HepG2 (cell line): ENCODE measurements around the gene VMO1. TPM values are rescaled to one million over a fixed set of nuclear protein-coding genes. Genes with fewer than 3 reads are reported as not detected.

Source experiments
- CREBL2 ChIP-seq: sonication (generic); formaldehyde crosslinking; IDR thresholded peaks from 2 replicates; pipeline ENCODE4 v1.8.1; 2023; ENCODE audit warnings: missing genetic modification reagents, mild to moderate bottlenecking, borderline replicate concordance
- FOXP1 ChIP-seq, 2 experiments: fragments of 450-650 bp in 1 of 2; IDR thresholded peaks; 2 replicates each; pipeline ENCODE4 v1.6.1; 2017 to 2018; ENCODE audit warnings: antibody characterized with exemption in 1 of 2
- FOXP4 ChIP-seq: sonication (generic); formaldehyde crosslinking; IDR thresholded peaks from 2 replicates; pipeline ENCODE4 v1.4.0; 2020; ENCODE audit warnings: missing genetic modification reagents
- GPBP1L1 ChIP-seq: sonication (generic); formaldehyde crosslinking; IDR thresholded peaks from 2 replicates; pipeline ENCODE4 v1.5.0; 2020; ENCODE audit warnings: mild to moderate bottlenecking, missing genetic modification reagents
- HOXA3 ChIP-seq: sonication (generic); formaldehyde crosslinking; IDR thresholded peaks from 2 replicates; pipeline ENCODE4 v1.5.0; 2020; ENCODE audit warnings: missing genetic modification reagents
- MLXIP ChIP-seq: sonication (generic); formaldehyde crosslinking; IDR thresholded peaks from 2 replicates; pipeline ENCODE4 v1.9.0; 2021; ENCODE audit warnings: missing genetic modification reagents, borderline replicate concordance
- MXD4 ChIP-seq: IDR thresholded peaks from 2 replicates; pipeline ENCODE4 v1.6.1; 2016; ENCODE audit warnings: mild to moderate bottlenecking, missing biosample characterization, missing genetic modification reagents
- POLR2A ChIP-seq, 2 experiments: IDR thresholded peaks; 2 replicates each; pipeline ENCODE4 v1.6.1; 2011; ENCODE audit warnings: low read depth in 2 of 2, low read length in 2 of 2, mild to moderate bottlenecking in 1 of 2, moderate library complexity in 1 of 2; ENCODE audit not compliant: insufficient read depth in 1 of 2
- RNF2 ChIP-seq: fragments of 450-650 bp; conservative IDR thresholded peaks from 2 replicates; pipeline ENCODE4 v1.6.1; 2016; ENCODE audit warnings: low read depth
- SMC3 ChIP-seq: IDR thresholded peaks from 2 replicates; pipeline ENCODE4 v1.6.1; 2011; ENCODE audit warnings: low read length, improper control_type of control experiment
- STAT6 ChIP-seq: sonication (generic); formaldehyde crosslinking; IDR thresholded peaks from 2 replicates; pipeline ENCODE4 v1.4.0; 2020; ENCODE audit warnings: missing genetic modification reagents, mild to moderate bottlenecking, borderline replicate concordance
- TBX3 ChIP-seq: fragments of 450-650 bp; IDR thresholded peaks from 2 replicates; pipeline ENCODE4 v1.6.1; 2017; ENCODE audit warnings: antibody characterized with exemption, mild to moderate bottlenecking, inconsistent platforms, borderline replicate concordance
- TCF12 ChIP-seq, 2 experiments: fragments of 450-650 bp in 1 of 2; sonication (generic) in 1 of 2; formaldehyde crosslinking in 1 of 2; IDR thresholded peaks; 2 replicates each; pipeline versions ENCODE4 v1.6.1 to v1.8.0; 2017 to 2022; ENCODE audit warnings: antibody characterized with exemption in 1 of 2, mild to moderate bottlenecking in 1 of 2, missing genetic modification reagents in 1 of 2, moderate library complexity in 1 of 2
- THAP11 ChIP-seq: IDR thresholded peaks from 2 replicates; pipeline ENCODE4 v1.6.1; 2016; ENCODE audit warnings: missing biosample characterization, missing genetic modification reagents
- ZBTB20 ChIP-seq: sonication (generic); formaldehyde crosslinking; IDR thresholded peaks from 2 replicates; pipeline ENCODE4 v1.8.1; 2023; ENCODE audit warnings: missing genetic modification reagents, low read depth, mild to moderate bottlenecking, borderline replicate concordance
- ZNF263 ChIP-seq: sonication (generic); formaldehyde crosslinking; IDR thresholded peaks from 2 replicates; pipeline ENCODE4 v1.4.0; 2020; ENCODE audit warnings: missing genetic modification reagents
- ZNF33A ChIP-seq: sonication (generic); formaldehyde crosslinking; IDR thresholded peaks from 2 replicates; pipeline ENCODE4 v1.5.1; 2020; ENCODE audit warnings: missing genetic modification reagents, mild to moderate bottlenecking, moderate library complexity, borderline replicate concordance
- ZNF484 ChIP-seq: sonication (generic); formaldehyde crosslinking; IDR thresholded peaks from 2 replicates; pipeline ENCODE4 v1.5.1; 2020; ENCODE audit warnings: mild to moderate bottlenecking, low read depth, missing genetic modification reagents, borderline replicate concordance
- ZNF878 ChIP-seq: sonication (generic); formaldehyde crosslinking; IDR thresholded peaks from 2 replicates; pipeline ENCODE4 v1.8.1; 2023; ENCODE audit warnings: mild to moderate bottlenecking, missing genetic modification reagents, moderate library complexity
- ZSCAN20 ChIP-seq: sonication (generic); formaldehyde crosslinking; IDR thresholded peaks from 2 replicates; pipeline ENCODE4 v1.4.0; 2020; ENCODE audit warnings: missing genetic modification reagents, mild to moderate bottlenecking, borderline replicate concordance
- ZSCAN9 ChIP-seq: IDR thresholded peaks from 2 replicates; pipeline ENCODE4 v1.6.1; 2016; ENCODE audit warnings: borderline replicate concordance
- polyA plus RNA-seq, 8 experiments: library from polyadenylated mRNA; depleted of rRNA in 3 of 8; stranded (reverse) in 7 of 8; unstranded in 1 of 8; fragments of >200 nt; fragmentation: Illumina TruSeq in 4 of 8; extraction: Trizol in 4 of 8; gene quantifications; 2 replicates each; pipeline versions ENCODE4 v1.2.1 to v1.2.3, GENCODE V29; 2011 to 2016; ENCODE audit warnings: low read depth in 4 of 8, missing spikeins in 1 of 8, mixed read lengths in 1 of 8; ENCODE audit not compliant: insufficient read depth in 1 of 8
- total RNA-seq, 5 experiments: library from RNA; depleted of rRNA; stranded (reverse); fragments of >200 nt; fragmentation: Illumina TruSeq; extraction: Trizol; gene quantifications; 2 replicates each; pipeline ENCODE4 v1.2.3, GENCODE V29; 2016; ENCODE audit warnings: low read depth in 1 of 5

VMO1 gene
- total and polyA plus RNA-seq, 2 of the 13 experiments (the other 11 are each of a cell fraction or from before 2014, with no cell fraction given) = not detected

GRCh38 chr17:4788159-4788806 is 2.1 kb upstream of the VMO1 start (continued):
- no peak for TF ChIP-seq CREBL2
- no peak for TF ChIP-seq GPBP1L1 (CRISPR knock-in tag)
- TF ChIP-seq FOXP4 (CRISPR knock-in tag) = no peak
- TF ChIP-seq MXD4 (CRISPR knock-in tag) = no peak
- TF ChIP-seq ZNF484 (CRISPR knock-in tag) = no peak
- no peak for TF ChIP-seq RNF2
- no peak for TF ChIP-seq TCF12 (IDR thresholded peaks at IDR 0.05)
- TF ChIP-seq TCF12 (CRISPR knock-in tag; IDR thresholded peaks at IDR 0.05) = no peak
- no peak for TF ChIP-seq ZSCAN9 (CRISPR knock-in tag)
- 0 out of 2 replicates have a peak, but pooled peaks have one; percentile 51 for TF ChIP-seq STAT6 (CRISPR knock-in tag)
- TF ChIP-seq MLXIP = no peak
- TF ChIP-seq THAP11 (CRISPR knock-in tag) = no peak
- no peak for TF ChIP-seq ZNF33A (CRISPR knock-in tag)
- no peak for TF ChIP-seq ZSCAN20 (CRISPR knock-in tag)
- no peak for TF ChIP-seq SMC3
- no peak for TF ChIP-seq POLR2A (IDR thresholded peaks at IDR 0.05; ENCODE audit: insufficient read depth in 1 of 2, low read depth in 2 of 2, low read length in 2 of 2)
- 0 out of 2 replicates have a peak, but pooled peaks have one; percentile 7 for TF ChIP-seq ZNF878 (CRISPR knock-in tag)
- no peak for TF ChIP-seq HOXA3
- no peak for TF ChIP-seq TBX3
- TF ChIP-seq ZBTB20 (CRISPR knock-in tag) = no peak
- TF ChIP-seq ZNF263 (CRISPR knock-in tag) = 0 out of 2 replicates have a peak, but pooled peaks have one; percentile 27
- no peak for TF ChIP-seq FOXP1 (IDR thresholded peaks at IDR 0.05)
- TF ChIP-seq FOXP1 (CRISPR knock-in tag; IDR thresholded peaks at IDR 0.05) = no peak
